CD4-positive, CD25-positive, alpha-beta regulatory T cell (primary cell): ENCODE measurements around the gene CPSF7. TPM values are rescaled to one million over a fixed set of nuclear protein-coding genes. Genes with fewer than 3 reads are reported as not detected.

Experiments used
- polyA plus RNA-seq, 4 donors: library from polyadenylated mRNA; unstranded; fragments of 300-500 nt; fragmentation: Illumina TruSeq; gene quantifications; one replicate each; pipeline ENCODE4 v1.2.3, GENCODE V29; 2021
- total RNA-seq: library from RNA; stranded (reverse); gene quantifications from one replicate; pipeline ENCODE4 v1.2.3, GENCODE V29; 2022

Gene CPSF7
- total and polyA plus RNA-seq, 5 donors from 2014 or later: 23.5 to 111 (median 26.0) TPM

Other genes starting within 250 kb of the CPSF7 start
- not detected for gene PGA3, start 226.5 kb downstream of the CPSF7 start, total RNA-seq
- not detected for gene PGA3, start 226.5 kb downstream of the CPSF7 start, polyA plus RNA-seq
- gene PGA4, start 207.6 kb downstream of the CPSF7 start, total RNA-seq: not detected
- not detected for gene PGA4, start 207.6 kb downstream of the CPSF7 start, polyA plus RNA-seq
- gene PGA5, start 188.8 kb downstream of the CPSF7 start, total RNA-seq: not detected
- not detected for gene PGA5, start 188.8 kb downstream of the CPSF7 start, polyA plus RNA-seq
- 0.94 TPM for gene VWCE, start 134.7 kb downstream of the CPSF7 start, total RNA-seq
- gene VWCE, start 134.7 kb downstream of the CPSF7 start, polyA plus RNA-seq: not detected
- 155 TPM for gene DDB1, start 96.9 kb downstream of the CPSF7 start, total RNA-seq
- gene DDB1, start 96.9 kb downstream of the CPSF7 start, polyA plus RNA-seq: 100 to 1,000 TPM; 117 to 158 (median 126) TPM
- gene TKFC, start 96.7 kb downstream of the CPSF7 start, total RNA-seq: 29.6 TPM
- 10 to 100 TPM; 29.2 to 33.2 (median 32.1) TPM for gene TKFC, start 96.7 kb downstream of the CPSF7 start, polyA plus RNA-seq
- 29.5 TPM for gene CYB561A3, start 68.1 kb downstream of the CPSF7 start, total RNA-seq
- 10 to 100 TPM; 54.7 to 70.2 (median 59.3) TPM for gene CYB561A3, start 68.1 kb downstream of the CPSF7 start, polyA plus RNA-seq
- gene TMEM138, start 67.6 kb downstream of the CPSF7 start, total RNA-seq: 48.6 TPM
- 10 to 100 TPM; 59.8 to 73.2 (median 62.0) TPM for gene TMEM138, start 67.6 kb downstream of the CPSF7 start, polyA plus RNA-seq
- gene TMEM216, start 37.4 kb downstream of the CPSF7 start, total RNA-seq: 10.3 TPM
- 10 to 100 TPM; 48.2 to 69.3 (median 59.0) TPM for gene TMEM216, start 37.4 kb downstream of the CPSF7 start, polyA plus RNA-seq
- gene SDHAF2, start 149 bp upstream of the CPSF7 start, total RNA-seq: 36.7 TPM
- 100 to 1,000 TPM in 2 of 4 donors, 10 to 100 TPM in 2; 92.9 to 127 (median 105) TPM for gene SDHAF2, start 149 bp upstream of the CPSF7 start, polyA plus RNA-seq
- gene LRRC10B, start 78.8 kb upstream of the CPSF7 start, total RNA-seq: not detected
- not detected for gene LRRC10B, start 78.8 kb upstream of the CPSF7 start, polyA plus RNA-seq
- gene SYT7, start 151.1 kb upstream of the CPSF7 start, total RNA-seq: 0.20 TPM
- gene SYT7, start 151.1 kb upstream of the CPSF7 start, polyA plus RNA-seq: not detected